Measurements from ENCODE around the gene CDC14B. TPM values are rescaled to one million over a fixed set of nuclear protein-coding genes. Genes with fewer than 3 reads are reported as not detected.
A peak's percentile ranks its signal among the peaks of the same experiment; 100 is the strongest.

CDC14B gene
- total and polyA plus RNA-seq, 7 donors: 0.87 to 10.7 (median 2.6) TPM

- DNase-seq (peak; percentile 53 to 79), ATAC-seq (peak; percentile 74 to 95 (median 91))
- H3K27ac ChIP-seq: peak overlapping the region; percentile 57
- intact Hi-C loops (cut with DNase I): no loop called here
- H3K4me3 ChIP-seq: no peak overlapping the region
- 14 to 20% (median 18%) methylated on average over 7 of the region's 7 CpGs for WGBS, 3 donors
- peaks cover 0 to 50% of the 10 kb centered on the region in 2 donors for H3K36me3 ChIP-seq (ENCODE audit: insufficient read depth in 1 of 2, low read depth in 1 of 2)
- no peak for TF ChIP-seq CTCF (IDR thresholded peaks at IDR 0.05)
- H3K9me3 ChIP-seq: no peaks in the 10 kb centered on the region
- H3K27me3 ChIP-seq (ENCODE audit: insufficient read depth in 3 of 3, low read length in 2 of 3): no peaks in the 10 kb centered on the region
- H3K4me1 ChIP-seq: peaks cover 16% of the 10 kb centered on the region
Measured at GRCh38 chr9:96486386-96487028, 133.1 kb downstream of the CDC14B start.

- 95 to 97% (median 95%) methylated on average over 16 of the region's 16 CpGs for WGBS, 3 donors
- peaks cover 16% of the 10 kb centered on the region for H3K4me1 ChIP-seq
- no peaks in the 10 kb centered on the region for H3K9me3 ChIP-seq
- DNase-seq: no peak
- no peak for TF ChIP-seq CTCF (IDR thresholded peaks at IDR 0.05)
- no peak for ATAC-seq
- H3K4me3 ChIP-seq: no peak overlapping the region
- no peaks in the 10 kb centered on the region for H3K27me3 ChIP-seq (ENCODE audit: insufficient read depth in 3 of 3, low read length in 2 of 3)
- no peak overlapping the region for H3K27ac ChIP-seq
- intact Hi-C loops (cut with DNase I): no loop called here
- peaks cover 0 to 41% of the 10 kb centered on the region in 2 donors for H3K36me3 ChIP-seq (ENCODE audit: insufficient read depth in 1 of 2, low read depth in 1 of 2)
Measured at GRCh38 chr9:96485280-96485679, 134.4 kb downstream of the CDC14B start.

- WGBS, 3 donors: 87 to 95% (median 91%) methylated on average over 4 of the region's 4 CpGs
Measured at GRCh38 chr9:96484521-96484931, 135.1 kb downstream of the CDC14B start.

GRCh38 chr9:96483733-96484390 is 135.8 kb downstream of the CDC14B start:
- DNase-seq (no peak), ATAC-seq (no peak)
- no peaks in the 10 kb centered on the region for H3K9me3 ChIP-seq
- H3K27ac ChIP-seq: no peak overlapping the region
- intact Hi-C loops (cut with DNase I): no loop called here
- TF ChIP-seq CTCF (IDR thresholded peaks at IDR 0.05): no peak
- no peak overlapping the region for H3K4me3 ChIP-seq
- peaks cover 0 to 31% of the 10 kb centered on the region in 2 donors for H3K36me3 ChIP-seq (ENCODE audit: insufficient read depth in 1 of 2, low read depth in 1 of 2)
- no peaks in the 10 kb centered on the region for H3K27me3 ChIP-seq (ENCODE audit: insufficient read depth in 3 of 3, low read length in 2 of 3)
- 25 to 35% (median 31%) methylated on average over 3 of the region's 3 CpGs for WGBS, 3 donors
- peaks cover 16% of the 10 kb centered on the region for H3K4me1 ChIP-seq

More at GRCh38 chr9:96484521-96484931, 135.1 kb downstream of the CDC14B start:
- peaks cover 0 to 38% of the 10 kb centered on the region in 2 donors for H3K36me3 ChIP-seq (ENCODE audit: insufficient read depth in 1 of 2, low read depth in 1 of 2)
- peaks cover 16% of the 10 kb centered on the region for H3K4me1 ChIP-seq
- no peak overlapping the region for H3K4me3 ChIP-seq
- intact Hi-C loops (cut with DNase I): no loop called here
- no peak for DNase-seq
- H3K9me3 ChIP-seq: no peaks in the 10 kb centered on the region
- H3K27me3 ChIP-seq (ENCODE audit: insufficient read depth in 3 of 3, low read length in 2 of 3): no peaks in the 10 kb centered on the region
- no peak for ATAC-seq
- no peak overlapping the region for H3K27ac ChIP-seq
- TF ChIP-seq CTCF (IDR thresholded peaks at IDR 0.05): no peak
